ENCODE results near the gene SLC38A7. TPM values are rescaled to one million over a fixed set of nuclear protein-coding genes. Genes with fewer than 3 reads are reported as not detected.

SLC38A7 gene
- total RNA-seq, 1 experiment from 2014 or later: 26.6 TPM

DNA sequence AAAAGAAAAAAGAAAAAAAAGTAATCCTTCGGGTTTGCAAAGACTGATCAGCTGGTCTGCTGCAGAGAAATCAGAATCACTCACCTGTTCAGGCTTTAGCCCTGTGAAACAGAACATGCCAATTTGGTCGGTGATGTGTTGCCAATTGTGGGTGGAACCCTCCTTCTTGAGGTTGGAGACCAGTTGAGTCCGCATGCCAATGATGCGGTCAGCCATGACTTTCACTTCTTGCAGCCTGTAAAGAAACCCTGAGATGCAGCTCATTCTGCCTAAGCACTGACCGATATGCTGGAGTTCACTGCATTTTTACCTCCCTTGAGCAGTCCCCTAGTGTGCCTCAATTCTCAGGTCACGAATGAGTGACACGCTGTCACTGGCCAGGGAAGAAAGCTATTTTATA is 24.8 kb upstream of the SLC38A7 start:
- WGBS (ENCODE audit: extremely low coverage, insufficient read length, low lambda C conversion rate): no CpG with 5 or more reads among the region's 7 CpGs
- no peaks in the 10 kb centered on the region for H3K23me2 ChIP-seq (ENCODE audit: insufficient read length, low read depth, low read length, poor library complexity, severe bottlenecking)
- H4K91ac ChIP-seq (ENCODE audit: insufficient read length, low read depth, low read length): no peak overlapping the region
- H3K9me3 ChIP-seq (ENCODE audit: control insufficient read depth, low read depth, low read length): no peaks in the 10 kb centered on the region
- no peak overlapping the region for H3K4ac ChIP-seq (ENCODE audit: low read depth, low read length)
- H2AFZ ChIP-seq (ENCODE audit: low read length): no peak overlapping the region
- H2BK5ac ChIP-seq (ENCODE audit: insufficient read length, low read length): no peak overlapping the region
- H2BK20ac ChIP-seq (ENCODE audit: low read depth, low read length, poor library complexity, severe bottlenecking): no peak overlapping the region
- H4K8ac ChIP-seq (replicated peaks; ENCODE audit: insufficient read length, low read depth, low read length): no peak overlapping the region
- no peak for DNase-seq
- no peaks in the 10 kb centered on the region for H3K27me3 ChIP-seq (ENCODE audit: insufficient read depth, low read length)
- no peaks in the 10 kb centered on the region for H3K79me2 ChIP-seq (ENCODE audit: insufficient read depth, low read length)
- H3K14ac ChIP-seq (ENCODE audit: insufficient read depth, low read length): no peak overlapping the region
- no peak overlapping the region for H3K4me2 ChIP-seq (ENCODE audit: insufficient read depth, insufficient read length, low read length)
- no peak overlapping the region for H3K9ac ChIP-seq (ENCODE audit: extremely low read depth, insufficient read length, low read length)
- H3K4me1 ChIP-seq (ENCODE audit: insufficient read depth, low read length): no peaks in the 10 kb centered on the region
- no peaks in the 10 kb centered on the region for H4K20me1 ChIP-seq (ENCODE audit: control insufficient read depth, insufficient read depth, insufficient read length)
- TF ChIP-seq, protein P1, sequence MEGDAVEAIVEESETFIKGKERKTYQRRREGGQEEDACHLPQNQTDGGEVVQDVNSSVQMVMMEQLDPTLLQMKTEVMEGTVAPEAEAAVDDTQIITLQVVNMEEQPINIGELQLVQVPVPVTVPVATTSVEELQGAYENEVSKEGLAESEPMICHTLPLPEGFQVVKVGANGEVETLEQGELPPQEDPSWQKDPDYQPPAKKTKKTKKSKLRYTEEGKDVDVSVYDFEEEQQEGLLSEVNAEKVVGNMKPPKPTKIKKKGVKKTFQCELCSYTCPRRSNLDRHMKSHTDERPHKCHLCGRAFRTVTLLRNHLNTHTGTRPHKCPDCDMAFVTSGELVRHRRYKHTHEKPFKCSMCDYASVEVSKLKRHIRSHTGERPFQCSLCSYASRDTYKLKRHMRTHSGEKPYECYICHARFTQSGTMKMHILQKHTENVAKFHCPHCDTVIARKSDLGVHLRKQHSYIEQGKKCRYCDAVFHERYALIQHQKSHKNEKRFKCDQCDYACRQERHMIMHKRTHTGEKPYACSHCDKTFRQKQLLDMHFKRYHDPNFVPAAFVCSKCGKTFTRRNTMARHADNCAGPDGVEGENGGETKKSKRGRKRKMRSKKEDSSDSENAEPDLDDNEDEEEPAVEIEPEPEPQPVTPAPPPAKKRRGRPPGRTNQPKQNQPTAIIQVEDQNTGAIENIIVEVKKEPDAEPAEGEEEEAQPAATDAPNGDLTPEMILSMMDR (conservative IDR thresholded peaks at IDR 0.05): no peak
- H3K36me3 Mint-ChIP-seq (ENCODE audit: insufficient read depth in 1 of 3, low read depth in 3 of 3): peaks cover 28 to 72% (median 57%) of the 10 kb centered on the region in 3 experiments; a peak in 6 of 7 replicates
- H3T11ph ChIP-seq (ENCODE audit: low read length): no peak overlapping the region
- H4K5ac ChIP-seq (ENCODE audit: insufficient read length, low read depth, low read length): no peak overlapping the region
- no peak overlapping the region for H3K4me3 Mint-ChIP-seq
- H3K9me3 Mint-ChIP-seq: no peaks in the 10 kb centered on the region
- H2BK120ac ChIP-seq (ENCODE audit: low read depth, low read length, poor library complexity, severe bottlenecking): no peak overlapping the region
- no peak overlapping the region for H3K18ac ChIP-seq (ENCODE audit: insufficient read length, low read depth, low read length)
- H2AK5ac ChIP-seq (ENCODE audit: insufficient read length, low read length): no peak overlapping the region
- H3K4me1 Mint-ChIP-seq: peaks cover 0 to 2% of the 10 kb centered on the region in 2 experiments; a peak in 1 of 4 replicates
- H3K23ac ChIP-seq (ENCODE audit: insufficient read length, low read depth, low read length): no peak overlapping the region
- H3K56ac ChIP-seq (ENCODE audit: insufficient read length, low read depth, low read length): no peak overlapping the region
- no peak overlapping the region for H3K27ac Mint-ChIP-seq
- no peaks in the 10 kb centered on the region for H3K27me3 Mint-ChIP-seq (ENCODE audit: low read depth)
- no peak overlapping the region for H3K27ac ChIP-seq (ENCODE audit: insufficient read length, low read depth, low read length)
- H3K79me1 ChIP-seq (ENCODE audit: insufficient read depth, low read depth, low read length, poor library complexity, severe bottlenecking): no peaks in the 10 kb centered on the region
- no peak overlapping the region for H2BK15ac ChIP-seq (ENCODE audit: low read depth, low read length)
- no peak overlapping the region for H2BK12ac ChIP-seq (ENCODE audit: insufficient read length, low read depth, low read length)
